PC-9 (cell line): ENCODE data around the gene GDPD5. TPM values are rescaled to one million over a fixed set of nuclear protein-coding genes. Genes with fewer than 3 reads are reported as not detected.

Experiments used
- BruUV-seq: library from RNA; stranded (reverse); fragments of 400-500 nt; replicated peaks from 2 replicates; lab custom pipeline; 2021; lab: Mats Ljungman, UMichigan
- CTCF ChIA-PET: fragments of 300-600 bp; sonication (Branson Sonifier 250); formaldehyde crosslinking; loops from one replicate; lab custom pipeline; 2022; ENCODE audit warnings: antibody characterized with exemption; lab: Charles Lee
- POLR2A ChIA-PET: fragments of 300-600 bp; sonication (Branson Sonifier 250); formaldehyde crosslinking; loops from one replicate; lab custom pipeline; 2022; ENCODE audit warnings: antibody characterized with exemption; ENCODE audit not compliant: unreplicated experiment; lab: Charles Lee
- DNase-seq, 2 experiments: peaks; one replicate each; pipeline versions ENCODE4 v3.0.0 to v3.0.0-alpha.2; 2015 to 2022; ENCODE audit warnings: mixed read lengths in 1 of 2
- H2AFZ ChIP-seq: fragments of 200-600 bp; sonication (generic); 2 replicates; pipeline ENCODE4 v1.8.1; 2017; ENCODE audit warnings: antibody characterized with exemption
- H3F3A ChIP-seq: fragments of 200-600 bp; sonication (generic); 2 replicates; pipeline ENCODE4 v1.8.1; 2017; ENCODE audit warnings: antibody characterized with exemption, mild to moderate bottlenecking, low read depth; ENCODE audit not compliant: insufficient read depth
- H3K27ac ChIP-seq: fragments of 200-600 bp; sonication (generic); 2 replicates; pipeline ENCODE4 v1.6.1; 2016; ENCODE audit warnings: mixed run types
- H3K27me3 ChIP-seq: fragments of 200-600 bp; sonication (generic); 2 replicates; pipeline ENCODE4 v1.6.1; 2016; ENCODE audit warnings: low read depth, mixed run types; ENCODE audit not compliant: insufficient read depth
- H3K36me3 ChIP-seq: fragments of 200-600 bp; sonication (generic); 2 replicates; pipeline ENCODE4 v1.6.1; 2016; ENCODE audit warnings: low read depth, mixed run types
- H3K4me1 ChIP-seq: fragments of 200-600 bp; sonication (generic); replicated peaks from 2 replicates; pipeline ENCODE4 v1.6.1; 2016; ENCODE audit warnings: mixed run types; ENCODE audit not compliant: insufficient read depth
- H3K4me2 ChIP-seq: fragments of 200-600 bp; sonication (generic); 2 replicates; pipeline ENCODE4 v1.6.1; 2017; ENCODE audit warnings: mixed run types
- H3K4me3 ChIP-seq: fragments of 200-600 bp; sonication (generic); 2 replicates; pipeline ENCODE4 v1.6.1; 2016; ENCODE audit warnings: mixed run types
- H3K79me2 ChIP-seq: fragments of 200-600 bp; sonication (generic); 2 replicates; pipeline ENCODE4 v1.6.1; 2017; ENCODE audit warnings: low read depth, mixed run types
- H3K9me2 ChIP-seq: fragments of 200-600 bp; sonication (generic); 2 replicates; pipeline ENCODE4 v1.8.1; 2017; ENCODE audit warnings: mild to moderate bottlenecking; ENCODE audit not compliant: insufficient read depth
- H3K9me3 ChIP-seq: fragments of 200-600 bp; sonication (generic); 2 replicates; pipeline ENCODE4 v1.8.1; 2016; ENCODE audit warnings: low read depth; ENCODE audit not compliant: insufficient read depth
- H4K20me1 ChIP-seq: fragments of 200-600 bp; sonication (generic); 2 replicates; pipeline ENCODE4 v1.8.1; 2017; ENCODE audit not compliant: insufficient read depth
- EZH2 ChIP-seq: fragments of 200-600 bp; sonication (generic); IDR thresholded peaks from 2 replicates; pipeline ENCODE4 v1.8.0; 2017; ENCODE audit warnings: antibody characterized with exemption, low read depth
- intact Hi-C: fragments of 100-400 bp; cut with micrococcal nuclease; formaldehyde crosslinking; loops from one replicate; pipeline ENCODE4 v1.10.0; 2022; ENCODE audit not compliant: unreplicated experiment
- total RNA-seq: library from RNA; stranded (reverse); gene quantifications from 2 replicates; pipeline ENCODE4 v1.2.3, GENCODE V29; 2021
- TF ChIP-seq, protein P1 (sequence below): fragments of 200-600 bp; sonication (generic); conservative IDR thresholded peaks from 2 replicates; pipeline ENCODE4 v1.6.1; 2017; ENCODE audit warnings: mixed run types, antibody characterized with exemption, mild to moderate bottlenecking, moderate library complexity

The GDPD5 gene
- total RNA-seq, 1 experiment from 2014 or later: 7.9 TPM

DNA sequence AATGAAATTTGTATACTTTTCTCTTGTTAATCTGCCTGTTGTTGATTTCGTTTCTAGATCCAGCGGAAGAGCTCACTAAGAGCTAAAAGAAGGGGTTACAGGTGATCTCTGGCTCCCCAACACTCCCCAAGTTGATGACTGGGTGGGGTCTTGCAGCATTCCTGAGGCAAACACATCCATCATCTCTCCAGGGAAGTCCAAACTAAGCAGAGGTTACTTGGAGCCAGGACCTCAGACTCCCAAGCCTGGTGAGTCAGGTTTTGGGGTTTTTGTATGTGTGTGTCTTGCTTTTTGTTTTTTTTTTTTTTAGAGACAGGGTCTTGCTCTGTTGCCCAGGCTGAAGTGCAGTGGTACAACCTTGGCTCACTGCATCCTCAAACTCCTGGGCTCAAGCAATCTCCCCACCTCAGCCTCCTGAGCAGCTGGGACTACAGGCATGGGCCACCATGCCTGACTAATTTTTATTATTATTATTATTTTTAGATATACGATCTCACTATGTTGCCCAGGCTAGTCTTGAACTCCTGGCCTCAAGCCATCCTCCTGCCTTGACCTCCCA, 137.9 kb downstream of the GDPD5 start:
- H2AFZ ChIP-seq: no peak overlapping the region
- no peaks in the 10 kb centered on the region for H4K20me1 ChIP-seq
- no TSS peak for BruUV-seq
- no peaks in the 10 kb centered on the region for H3K36me3 ChIP-seq
- H3K27me3 ChIP-seq: no peaks in the 10 kb centered on the region
- H3K27ac ChIP-seq: peak overlapping the region; percentile 35
- peaks cover 42% of the 10 kb centered on the region for H3F3A ChIP-seq
- H3K9me3 ChIP-seq: no peaks in the 10 kb centered on the region
- DNase-seq: peak; percentile 25 to 41
- CTCF ChIA-PET: interaction anchor here (0.6 to 1.6 kb wide), 9 partner anchors 10 to 638 kb away, joined by 3 to 6 read pairs (median 3); no protein-coding TSS in a partner anchor
- peak overlapping the region; percentile 27; the same call in 1 of the 2 replicates for H3K4me2 ChIP-seq
- no peaks in the 10 kb centered on the region for H3K79me2 ChIP-seq
- POLR2A ChIA-PET: interaction anchor here (0.6 to 0.7 kb wide), 3 partner anchors 296 to 618 kb away, joined by 3 to 11 read pairs (median 4); no protein-coding TSS in a partner anchor
- H3K4me3 ChIP-seq: no peak overlapping the region
- intact Hi-C loops: loop anchor here (1.0 to 5.0 kb wide), 4 partner anchors 54 to 479 kb away; no protein-coding TSS in a partner anchor
- TF ChIP-seq EZH2: no peak
- TF ChIP-seq, protein P1, sequence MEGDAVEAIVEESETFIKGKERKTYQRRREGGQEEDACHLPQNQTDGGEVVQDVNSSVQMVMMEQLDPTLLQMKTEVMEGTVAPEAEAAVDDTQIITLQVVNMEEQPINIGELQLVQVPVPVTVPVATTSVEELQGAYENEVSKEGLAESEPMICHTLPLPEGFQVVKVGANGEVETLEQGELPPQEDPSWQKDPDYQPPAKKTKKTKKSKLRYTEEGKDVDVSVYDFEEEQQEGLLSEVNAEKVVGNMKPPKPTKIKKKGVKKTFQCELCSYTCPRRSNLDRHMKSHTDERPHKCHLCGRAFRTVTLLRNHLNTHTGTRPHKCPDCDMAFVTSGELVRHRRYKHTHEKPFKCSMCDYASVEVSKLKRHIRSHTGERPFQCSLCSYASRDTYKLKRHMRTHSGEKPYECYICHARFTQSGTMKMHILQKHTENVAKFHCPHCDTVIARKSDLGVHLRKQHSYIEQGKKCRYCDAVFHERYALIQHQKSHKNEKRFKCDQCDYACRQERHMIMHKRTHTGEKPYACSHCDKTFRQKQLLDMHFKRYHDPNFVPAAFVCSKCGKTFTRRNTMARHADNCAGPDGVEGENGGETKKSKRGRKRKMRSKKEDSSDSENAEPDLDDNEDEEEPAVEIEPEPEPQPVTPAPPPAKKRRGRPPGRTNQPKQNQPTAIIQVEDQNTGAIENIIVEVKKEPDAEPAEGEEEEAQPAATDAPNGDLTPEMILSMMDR: no peak
- peaks cover 52% of the 10 kb centered on the region for H3K4me1 ChIP-seq
- H3K9me2 ChIP-seq: no peaks in the 10 kb centered on the region

DNA sequence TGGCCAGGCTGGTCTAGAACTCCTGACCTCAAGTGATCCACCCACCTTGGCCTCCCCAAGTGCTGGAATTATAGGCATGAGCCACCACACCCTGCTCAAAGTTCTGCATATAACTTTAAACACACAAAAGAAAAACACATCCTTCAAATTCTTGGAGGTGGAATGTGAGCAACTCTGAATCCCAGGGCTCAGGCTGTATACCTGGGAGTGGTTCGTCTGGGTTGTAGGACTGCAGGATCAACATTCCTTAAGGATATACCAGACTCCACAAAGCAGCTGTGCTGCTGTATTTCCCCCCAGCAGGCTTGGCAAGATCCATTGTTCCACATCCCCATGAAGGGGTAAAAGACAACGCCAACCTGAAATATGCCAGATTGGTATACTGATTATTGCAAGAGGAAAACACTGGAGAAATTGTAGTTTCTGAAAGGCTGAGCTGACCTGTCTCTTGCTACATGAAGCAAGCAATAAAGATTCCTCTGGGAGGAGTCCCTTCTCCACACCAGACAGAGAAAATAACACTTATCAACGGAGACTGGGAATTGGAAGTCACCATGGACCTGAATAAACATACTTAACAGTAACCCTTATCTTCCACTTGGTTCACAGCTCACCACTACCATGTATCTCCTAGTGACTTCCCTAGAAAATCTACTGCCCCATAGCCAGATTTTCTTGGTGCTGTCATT, 138.7 kb downstream of the GDPD5 start:
- intact Hi-C loops: loop anchor here (5.0 kb wide), 2 partner anchors 55 to 415 kb away; no protein-coding TSS in a partner anchor
- Histone ChIP-seq H3K36me3 (no peaks in the 10 kb centered on the region), H3K9me2 (no peaks in the 10 kb centered on the region), H3K27me3 (no peaks in the 10 kb centered on the region), H3K79me2 (no peaks in the 10 kb centered on the region), H3K4me2 (peak overlapping the region; percentile 27), H3K4me1 (peaks cover 52% of the 10 kb centered on the region), H3K9me3 (no peaks in the 10 kb centered on the region), H3K27ac (peak overlapping the region; percentile 35), H4K20me1 (no peaks in the 10 kb centered on the region), H3F3A (peaks cover 37% of the 10 kb centered on the region), H3K4me3 (no peak overlapping the region), H2AFZ (no peak overlapping the region)
- BruUV-seq: no TSS peak
- POLR2A ChIA-PET: interaction anchor here (0.6 kb wide), 2 partner anchors 39 to 128 kb away, joined by 3 to 4 read pairs; no protein-coding TSS in a partner anchor
- no peak for TF ChIP-seq EZH2
- peak; percentile 80 to 91 for DNase-seq
- CTCF ChIA-PET: interaction anchor here (0.6 to 1.0 kb wide), 3 partner anchors 14 to 446 kb away, joined by 3 to 6 read pairs (median 5); no protein-coding TSS in a partner anchor

Other genes starting within 250 kb of the GDPD5 start
- 31.8 and 43.6 TPM in 2 replicates for gene ARRB1, start 174.3 kb downstream of the GDPD5 start, total RNA-seq
- gene RPS3, start 126.4 kb downstream of the GDPD5 start, total RNA-seq: 3,914 and 4,011 TPM in 2 replicates
- gene KLHL35, start 92.7 kb downstream of the GDPD5 start, total RNA-seq: 11.1 and 18.9 TPM in 2 replicates
- 152 and 180 TPM in 2 replicates for gene SERPINH1, start 36.3 kb upstream of the GDPD5 start, total RNA-seq
- gene MAP6, start 143.1 kb upstream of the GDPD5 start, total RNA-seq: 0.45 TPM in 1 of 2 replicates, not detected in the other
- gene MOGAT2, start 191.9 kb upstream of the GDPD5 start, total RNA-seq: not detected in 2 replicates
- gene DGAT2, start 242.8 kb upstream of the GDPD5 start, total RNA-seq: 6.5 and 7.1 TPM in 2 replicates